Measurements from ENCODE around the gene SLC6A15. TPM values are rescaled to one million over a fixed set of nuclear protein-coding genes. Genes with fewer than 3 reads are reported as not detected.

Gene SLC6A15
- total RNA-seq, 1 experiment from 2014 or later = 0.96 TPM

Other genes with a start within 250 kb of the SLC6A15 start
- gene TSPAN19, start 123.5 kb upstream of the SLC6A15 start, total RNA-seq (2014; rRNA removed; shearing (Covaris generic)) = not detected in 2 replicates
- 0.12 and 0.39 TPM in 2 replicates for gene LRRIQ1, start 123.6 kb upstream of the SLC6A15 start, total RNA-seq (2014; rRNA removed; shearing (Covaris generic))